Stimulated activated CD8-positive, alpha-beta memory T cell treated with anti-CD3 and anti-CD28 coated beads, Interleukin-15, amount 100 ng/mL, for 24 hours (primary cell): ENCODE measurements around the gene MOK.

Experiments
- DNase-seq: peaks from one replicate; pipeline ENCODE4 v3.0.0-alpha.2; 2020; ENCODE audit warnings: low read depth

The MOK gene

GRCh38 chr14:102283631-102284129 lies 21.3 kb downstream of the MOK start:
- DNase-seq = no peak

- DNase-seq = no peak
Measured at GRCh38 chr14:102282751-102283465, 22.1 kb downstream of the MOK start.

- DNase-seq = no peak
Measured at GRCh38 chr14:102280376-102280962, 24.5 kb downstream of the MOK start.

- no peak for DNase-seq
Measured at GRCh38 chr14:102279688-102280348, 25.1 kb downstream of the MOK start.

- no peak for DNase-seq
Measured at GRCh38 chr14:102279282-102279681, 25.7 kb downstream of the MOK start.

- no peak for DNase-seq
Measured at GRCh38 chr14:102278631-102278935, 26.4 kb downstream of the MOK start.

- no peak for DNase-seq
Measured at GRCh38 chr14:102277874-102278630, 26.9 kb downstream of the MOK start.

- no peak for DNase-seq
Measured at GRCh38 chr14:102275866-102276265, 29.1 kb downstream of the MOK start.

- DNase-seq = no peak
Measured at GRCh38 chr14:102272392-102272791, 32.6 kb downstream of the MOK start.

GRCh38 chr14:102264775-102265174 lies 40.2 kb downstream of the MOK start:
- DNase-seq = no peak

GRCh38 chr14:102264355-102264754 lies 40.6 kb downstream of the MOK start:
- DNase-seq = no peak

GRCh38 chr14:102262929-102263462 lies 42.0 kb downstream of the MOK start:
- DNase-seq = no peak

- no peak for DNase-seq
Measured at GRCh38 chr14:102258136-102258535, 46.8 kb downstream of the MOK start.

GRCh38 chr14:102256716-102257115 lies 48.2 kb downstream of the MOK start:
- no peak for DNase-seq

- DNase-seq = no peak
Measured at GRCh38 chr14:102255401-102256190, 49.4 kb downstream of the MOK start.

GRCh38 chr14:102252834-102253801 lies 51.8 kb downstream of the MOK start:
- no peak for DNase-seq

GRCh38 chr14:102251161-102251560 lies 53.8 kb downstream of the MOK start:
- DNase-seq = no peak

GRCh38 chr14:102250636-102251035 lies 54.3 kb downstream of the MOK start:
- DNase-seq = no peak

GRCh38 chr14:102249981-102250380 lies 55.0 kb downstream of the MOK start:
- no peak for DNase-seq

GRCh38 chr14:102249041-102249440 lies 55.9 kb downstream of the MOK start:
- no peak for DNase-seq
